Liver (tissue), 9 donors: ENCODE data around the gene YTHDF1. TPM values are rescaled to one million over a fixed set of nuclear protein-coding genes. Genes with fewer than 3 reads are reported as not detected.

Experiments
- DNase-seq: peaks from one replicate; pipeline ENCODE4 v3.0.0-alpha.2; 2017; ENCODE audit warnings: low spot score
- H3K27ac ChIP-seq, 2 donors: one replicate each; pipeline ENCODE4 v1.7.0; 2013; ENCODE audit warnings: inconsistent platforms in 2 of 2, low read length in 2 of 2, control low read depth in 1 of 2, low read depth in 1 of 2, mild to moderate bottlenecking in 1 of 2
- H3K27me3 ChIP-seq, 4 donors: one replicate each; pipeline versions ENCODE4 v1.6.1 to v1.7.0; 2013; ENCODE audit warnings: low read length in 3 of 4, inconsistent platforms in 1 of 4, mild to moderate bottlenecking in 1 of 4, moderate library complexity in 1 of 4; ENCODE audit not compliant: control insufficient read depth in 4 of 4, insufficient read depth in 4 of 4
- H3K36me3 ChIP-seq, 4 donors: one replicate each; pipeline versions ENCODE4 v1.6.1 to v1.7.0; 2013; ENCODE audit warnings: low read length in 3 of 4, mild to moderate bottlenecking in 3 of 4, low read depth in 1 of 4, moderate library complexity in 1 of 4; ENCODE audit not compliant: control insufficient read depth in 4 of 4, insufficient read depth in 3 of 4
- H3K4me1 ChIP-seq, 4 donors: one replicate each; pipeline versions ENCODE4 v1.6.1 to v1.7.0; 2013; ENCODE audit warnings: low read length in 3 of 4, mild to moderate bottlenecking in 3 of 4, moderate library complexity in 1 of 4; ENCODE audit not compliant: control insufficient read depth in 4 of 4, insufficient read depth in 4 of 4
- H3K4me3 ChIP-seq, 3 donors: one replicate each; pipeline versions ENCODE4 v1.6.1 to v1.7.0; 2013; ENCODE audit warnings: low read length in 3 of 3, control low read depth in 1 of 3, low read depth in 1 of 3, mild to moderate bottlenecking in 1 of 3
- H3K9ac ChIP-seq, 2 donors: one replicate each; pipeline ENCODE4 v1.7.0; 2013; ENCODE audit warnings: low read length in 2 of 2, mild to moderate bottlenecking in 2 of 2, moderate library complexity in 2 of 2, control low read depth in 1 of 2, low read depth in 1 of 2
- H3K9me3 ChIP-seq, 4 donors: one replicate each; pipeline versions ENCODE4 v1.6.1 to v1.7.0; 2013; ENCODE audit warnings: low read length in 3 of 4; ENCODE audit not compliant: control insufficient read depth in 4 of 4
- CTCF ChIP-seq: fragments of 150-350 bp; IDR thresholded peaks from 2 replicates; pipeline ENCODE4 v1.5.1; 2017; ENCODE audit warnings: improper control_type of control experiment, low read depth, low read length; ENCODE audit not compliant: missing input control
- EGR1 ChIP-seq, 2 donors: IDR thresholded peaks; 2 replicates each; pipeline ENCODE4 v1.6.1; 2016 to 2018; ENCODE audit warnings: antibody characterized with exemption in 2 of 2, low read depth in 2 of 2
- FOXA1 ChIP-seq: IDR thresholded peaks from 2 replicates; pipeline ENCODE4 v1.6.1; 2016; ENCODE audit warnings: antibody characterized with exemption
- GABPA ChIP-seq, 2 donors: IDR thresholded peaks in 1 of 2; conservative IDR thresholded peaks in 1 of 2; 2 replicates each; pipeline ENCODE4 v1.6.1; 2016; ENCODE audit warnings: antibody characterized with exemption in 2 of 2, mild to moderate bottlenecking in 1 of 2, moderate library complexity in 1 of 2
- REST ChIP-seq: IDR thresholded peaks from 2 replicates; pipeline ENCODE4 v1.6.1; 2016; ENCODE audit warnings: antibody characterized with exemption, mild to moderate bottlenecking
- RXRA ChIP-seq, 2 donors: IDR thresholded peaks; 2 replicates each; pipeline ENCODE4 v1.6.1; 2017 to 2018; ENCODE audit warnings: antibody characterized with exemption in 2 of 2, mild to moderate bottlenecking in 1 of 2
- TAF1 ChIP-seq: conservative IDR thresholded peaks from 2 replicates; pipeline ENCODE4 v1.6.1; 2016; ENCODE audit warnings: antibody characterized with exemption, mild to moderate bottlenecking
- WGBS: extraction: QIAGEN DNeasy Blood & Tissue Kit; methylation state at CpG from one replicate; pipeline ENCODE4 v1.1.7; 2013; 5-methylcytosine and 5-hydroxymethylcytosine counted together
- polyA plus RNA-seq, 2 donors: library from polyadenylated mRNA; stranded (reverse) in 1 of 2; unstranded in 1 of 2; fragments of 200-250 nt in 1 of 2; fragments of >200 nt in 1 of 2; fragmentation: Nextera tagmentation in 1 of 2; extraction: Ambion mirVana in 1 of 2; gene quantifications; one replicate each; pipeline versions ENCODE4 v1.2.1 to v1.2.3, GENCODE V29; 2013 to 2015
- total RNA-seq, 2 donors: library from RNA; depleted of rRNA; stranded (reverse); fragments of >200 nt; gene quantifications; one replicate each; pipeline ENCODE4 v1.2.3, GENCODE V29; 2014
- TF ChIP-seq, protein P1 (sequence below): IDR thresholded peaks from 2 replicates; pipeline ENCODE4 v1.6.1; 2016; ENCODE audit warnings: antibody characterized with exemption
- donor health status: healthy.
- donor health status: healthy.
- donor health status: healthy.
- donor health status: healthy.
- donor health status: healthy.

YTHDF1 gene
- total and polyA plus RNA-seq, 4 donors, result 6.8 to 19.5 (median 14.9) TPM

DNA sequence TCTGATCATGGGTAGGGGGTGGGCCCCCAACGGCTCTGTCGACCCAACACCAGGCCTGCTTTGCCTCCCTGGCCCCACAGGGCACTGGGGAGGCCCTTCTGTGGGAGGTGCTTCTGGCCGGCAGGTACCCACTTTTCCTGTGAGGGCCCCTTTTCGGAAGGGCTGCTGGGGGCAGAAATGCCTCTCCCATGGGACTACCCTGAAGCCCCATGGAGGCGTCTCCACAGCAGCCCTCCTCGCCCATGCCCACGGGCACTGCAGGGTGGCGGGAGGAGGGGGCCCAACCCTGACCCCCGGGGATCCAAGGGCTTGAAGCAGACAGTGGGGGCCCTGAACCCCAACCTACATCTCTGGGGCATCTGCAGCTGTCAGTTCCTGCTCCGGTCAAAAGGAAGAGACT lies 22.1 kb upstream of the YTHDF1 start (continued):
- TF ChIP-seq REST (no peak), FOXA1 (no peak)

- TF ChIP-seq EGR1 (IDR thresholded peaks at IDR 0.05; ENCODE audit: low read depth in 2 of 2) (no peak), REST (no peak), GABPA (IDR thresholded peaks at IDR 0.05 in 1 of 2, conservative IDR thresholded peaks at IDR 0.05 in 1 of 2) (no peak), CTCF (no peak), RXRA (IDR thresholded peaks at IDR 0.05) (no peak), TAF1 (no peak)
- no peak overlapping the region for H3K4me3 ChIP-seq
- H3K27ac ChIP-seq, result no peak overlapping the region
- H3K27me3 ChIP-seq, result peaks cover 0 to 4% (median under 1%) of the 10 kb centered on the region in 4 donors
- H3K9ac ChIP-seq, result no peak overlapping the region
- no peak for DNase-seq
- no peaks in the 10 kb centered on the region for H3K9me3 ChIP-seq
- no peaks in the 10 kb centered on the region for H3K4me1 ChIP-seq
- no peaks in the 10 kb centered on the region for H3K36me3 ChIP-seq
- WGBS, result 90% methylated on average over 26 of the region's 26 CpGs
These were observed 20.3 kb upstream of the YTHDF1 start for GRCh38 chr20:63236116-63236837.

GRCh38 chr20:63235399-63235983 lies 19.6 kb upstream of the YTHDF1 start, which contains the start of gene BIRC7:
Gene BIRC7 (plus strand): TSS chr20:63235905. CDS start chr20:63236097, 192 bp downstream.
- H3K27ac ChIP-seq, result no peak within 1 kb of the TSS
- H3K36me3 ChIP-seq, result no peaks in the 10 kb centered on the region
- 45% methylated on average over 17 of the region's 17 CpGs for WGBS
- peaks cover 0 to 4% (median 2%) of the 10 kb centered on the region in 4 donors for H3K27me3 ChIP-seq
- TF ChIP-seq FOXA1 (no peak), REST (no peak), GABPA (IDR thresholded peaks at IDR 0.05 in 1 of 2, conservative IDR thresholded peaks at IDR 0.05 in 1 of 2) (no peak)
- TF ChIP-seq, protein P1, sequence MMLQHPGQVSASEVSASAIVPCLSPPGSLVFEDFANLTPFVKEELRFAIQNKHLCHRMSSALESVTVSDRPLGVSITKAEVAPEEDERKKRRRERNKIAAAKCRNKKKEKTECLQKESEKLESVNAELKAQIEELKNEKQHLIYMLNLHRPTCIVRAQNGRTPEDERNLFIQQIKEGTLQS, result no peak
- no peak within 1 kb of the TSS for H3K4me3 ChIP-seq
- no peaks in the 10 kb centered on the region for H3K9me3 ChIP-seq
- peaks cover 0 to 4% (median 1%) of the 10 kb centered on the region in 4 donors for H3K4me1 ChIP-seq
- no peak for DNase-seq
- H3K9ac ChIP-seq, result no peak within 1 kb of the TSS
